ENCODE measurements around the gene IFRD2.

DNA sequence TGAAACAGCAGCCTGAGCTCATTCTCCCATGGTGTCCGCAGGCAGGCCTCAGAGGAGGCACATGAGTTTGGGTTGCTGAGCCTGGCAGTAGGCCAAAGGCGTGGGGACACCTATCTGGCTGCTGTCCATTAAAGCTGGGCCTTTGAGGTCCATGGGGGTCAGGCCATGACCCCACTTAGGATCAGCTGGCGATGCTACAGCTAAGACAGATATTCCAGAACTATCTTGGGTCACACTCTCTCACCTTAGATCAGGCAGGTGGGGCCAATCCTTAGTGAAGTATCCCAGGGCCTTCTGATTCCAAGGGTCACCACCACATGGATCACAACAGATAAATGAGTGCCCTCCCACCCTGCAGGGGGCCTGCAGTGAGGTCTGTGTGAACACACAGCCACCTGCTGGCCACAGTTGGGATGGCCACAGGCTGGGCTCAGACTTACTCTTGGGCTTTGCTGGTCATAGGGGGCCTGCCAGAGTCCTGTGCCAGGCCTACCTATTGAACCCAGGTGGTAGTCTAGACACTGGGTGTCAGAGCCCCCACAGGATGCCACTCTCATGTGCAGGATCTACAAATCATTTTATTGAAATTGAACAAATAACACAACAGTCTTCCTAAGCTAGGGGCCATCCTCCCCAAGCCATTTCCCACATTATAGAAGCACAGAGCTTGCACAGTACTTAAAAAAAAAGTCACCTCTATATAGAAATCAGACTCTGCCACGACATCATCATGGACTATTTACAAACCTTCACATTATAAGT, 32.3 kb upstream of the IFRD2 start:
- TF ChIP-seq EZH2 (IDR thresholded peaks at IDR 0.05; ENCODE audit: insufficient read depth, poor library complexity, severe bottlenecking) (no peak), EZH2phosphoT487 (IDR thresholded peaks at IDR 0.05; ENCODE audit: insufficient read depth, low read depth) (no peak)
